Measurements from ENCODE around the gene DOCK11.

DOCK11 gene

DNA sequence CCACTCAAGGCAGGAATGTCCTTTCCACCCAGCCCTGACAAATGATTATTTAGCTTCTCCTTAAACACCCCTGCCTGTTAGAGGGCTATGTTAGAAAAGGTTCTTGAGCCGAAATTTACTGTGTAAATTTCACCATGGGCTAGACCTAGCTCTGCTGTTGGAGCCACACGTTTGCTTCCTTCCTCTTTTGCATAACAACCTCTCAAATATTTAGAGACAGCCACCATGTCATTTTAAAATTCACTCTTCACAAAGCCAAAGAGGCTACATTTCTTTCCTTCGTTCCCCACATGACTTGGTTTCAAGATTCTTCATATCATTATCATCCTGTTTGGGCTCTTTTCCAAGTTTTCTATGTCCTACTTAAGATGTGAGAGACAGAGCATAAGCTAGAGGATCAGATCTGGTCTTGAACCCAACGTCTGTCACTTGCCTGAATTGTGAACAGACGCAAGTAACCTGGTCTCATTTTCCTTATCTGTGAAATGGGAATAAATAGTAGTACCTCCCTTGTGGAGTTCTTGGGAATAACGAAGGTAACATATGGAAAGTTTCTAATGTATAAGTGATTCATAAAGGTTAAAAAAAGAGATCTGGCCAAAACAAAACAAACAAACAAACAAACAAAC is 6.7 kb downstream of the DOCK11 start:
- DNase-seq (ENCODE audit: low read depth) = no peak

DNA sequence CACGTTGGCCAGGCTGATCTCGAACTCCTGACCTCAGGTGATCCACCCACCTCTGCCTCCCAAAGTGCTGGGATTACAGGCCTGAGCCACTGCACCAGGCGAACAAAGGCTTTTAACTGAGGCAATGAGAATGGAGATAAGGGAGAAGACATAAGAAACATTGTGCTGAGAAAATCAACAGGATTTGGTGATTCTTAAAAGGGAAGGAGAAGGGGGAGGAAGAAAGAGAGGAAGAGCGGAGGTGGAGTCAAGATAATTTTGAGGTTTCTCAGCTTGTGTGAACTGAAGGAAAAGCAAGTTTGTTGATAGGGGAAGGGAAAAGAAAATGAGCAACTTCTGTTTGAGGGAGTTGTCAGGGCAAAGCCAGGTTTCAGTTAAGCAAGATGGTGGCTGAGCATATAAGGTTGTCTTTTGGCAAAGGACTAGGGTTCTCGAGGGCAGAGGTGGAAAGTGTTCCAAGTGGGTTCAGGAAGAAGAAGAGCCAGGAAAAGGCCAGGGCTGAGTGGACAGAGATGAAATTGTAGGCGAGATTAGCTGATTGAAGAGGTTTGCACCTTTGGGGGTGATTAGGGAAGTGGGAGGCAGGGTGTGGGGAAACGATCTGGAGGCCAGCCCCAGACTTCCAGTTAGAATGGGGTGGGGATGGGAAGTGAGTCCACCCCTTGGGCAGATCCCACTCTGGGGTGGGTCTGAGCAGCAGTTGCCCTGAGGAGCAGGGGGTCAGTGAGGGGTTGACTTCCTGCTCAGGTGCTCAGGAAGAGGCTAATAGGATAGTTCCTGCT is 7.8 kb downstream of the DOCK11 start:
- no peak for DNase-seq (ENCODE audit: low read depth)

DNA sequence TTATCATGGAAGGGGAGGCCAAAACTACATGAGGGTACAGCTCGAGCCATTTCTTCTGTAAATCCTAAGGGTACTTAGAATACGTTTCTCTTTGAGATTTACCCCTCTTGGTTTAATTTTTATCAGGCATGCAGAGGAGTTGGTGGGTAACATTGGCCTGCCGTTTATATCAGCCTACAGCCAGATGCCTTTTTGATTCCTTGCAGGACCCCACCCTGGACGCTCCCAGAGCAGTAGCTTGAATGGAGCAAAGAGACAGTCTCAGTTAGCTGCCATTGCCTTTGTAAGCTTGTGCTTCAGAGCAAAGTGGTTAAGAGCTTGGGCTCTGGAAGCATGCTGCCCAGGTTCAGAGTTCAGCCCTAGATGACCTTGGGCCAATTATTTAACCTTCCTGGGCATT is 9.0 kb downstream of the DOCK11 start:
- DNase-seq (ENCODE audit: low read depth) = no peak

DNA sequence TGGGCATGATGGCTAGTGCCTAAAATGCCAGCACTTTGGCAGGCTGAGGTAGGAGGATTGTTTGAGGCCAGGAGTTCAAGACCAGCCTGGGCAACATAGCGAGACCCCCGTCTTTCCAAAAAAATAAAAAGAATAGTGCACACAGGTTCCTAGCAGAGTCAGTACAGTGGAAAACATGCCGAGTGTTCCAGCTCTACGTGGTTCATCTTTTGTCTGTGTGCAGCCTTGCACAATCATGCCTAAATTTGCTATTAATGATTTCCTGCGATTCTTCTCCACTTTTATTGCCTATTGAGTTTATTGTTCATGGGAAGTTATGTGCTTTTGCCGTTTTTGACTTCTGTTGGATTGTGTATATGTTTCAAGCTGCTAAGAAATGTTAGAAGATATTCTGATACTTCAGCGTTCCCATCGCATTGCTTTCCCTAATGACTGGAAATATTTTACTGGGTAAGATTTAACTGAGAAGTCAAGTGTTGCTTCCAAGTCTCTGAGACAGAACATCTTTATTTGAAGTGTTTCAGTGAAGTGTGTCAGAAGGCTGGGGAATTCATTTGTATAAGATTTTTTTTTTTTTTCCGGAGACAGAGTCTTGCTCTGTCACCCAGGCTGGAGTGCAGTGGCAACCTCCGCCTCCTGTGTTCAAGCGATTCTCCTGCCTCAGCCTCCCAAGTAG is 11.3 kb downstream of the DOCK11 start:
- no peak for DNase-seq (ENCODE audit: low read depth)

DNA sequence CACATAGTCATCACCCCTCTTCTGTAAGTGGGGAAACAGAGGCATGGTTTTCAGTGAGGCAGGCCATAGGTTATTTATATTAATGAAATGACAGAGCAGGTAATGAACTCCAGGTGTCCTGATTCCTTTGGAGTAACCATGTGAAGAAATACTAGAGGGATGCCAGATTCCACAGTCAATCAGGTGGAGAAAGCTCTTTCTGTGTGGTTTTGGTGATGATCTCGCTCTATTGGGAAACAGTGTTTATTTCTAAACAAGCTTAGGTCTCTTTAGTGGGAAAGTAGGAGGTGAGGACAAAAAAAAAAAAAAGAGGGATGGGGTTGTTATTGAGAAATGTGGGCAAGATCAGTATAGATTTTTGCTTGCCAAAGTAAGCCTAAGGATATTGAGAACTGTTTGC is 12.2 kb downstream of the DOCK11 start:
- DNase-seq (ENCODE audit: low read depth) = no peak

GRCh38 chrX:118508221-118508620 is 12.6 kb downstream of the DOCK11 start:
- no peak for DNase-seq (ENCODE audit: low read depth)

- no peak for DNase-seq (ENCODE audit: low read depth)
Measured at GRCh38 chrX:118508635-118509034, 13.0 kb downstream of the DOCK11 start.

DNA sequence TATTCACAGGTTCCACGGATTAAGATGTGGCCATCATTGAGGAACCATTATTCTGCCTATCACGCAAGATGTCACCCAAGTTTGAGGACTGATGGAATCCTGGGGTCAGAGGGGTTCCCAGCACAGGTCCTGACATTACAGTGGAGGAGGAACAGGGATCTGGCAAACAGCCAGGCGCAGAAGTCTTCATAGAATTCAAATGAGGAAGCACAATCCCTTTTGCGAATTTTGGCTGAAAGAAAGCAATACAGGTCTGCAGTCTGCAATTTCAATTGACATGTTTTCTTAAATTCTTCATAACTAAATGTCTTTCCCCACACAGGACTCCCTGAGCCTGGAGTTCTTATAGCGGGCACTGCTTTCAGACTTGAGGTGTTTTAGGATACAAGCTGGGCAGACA is 14.5 kb downstream of the DOCK11 start:
- no peak for DNase-seq (ENCODE audit: low read depth)

DNA sequence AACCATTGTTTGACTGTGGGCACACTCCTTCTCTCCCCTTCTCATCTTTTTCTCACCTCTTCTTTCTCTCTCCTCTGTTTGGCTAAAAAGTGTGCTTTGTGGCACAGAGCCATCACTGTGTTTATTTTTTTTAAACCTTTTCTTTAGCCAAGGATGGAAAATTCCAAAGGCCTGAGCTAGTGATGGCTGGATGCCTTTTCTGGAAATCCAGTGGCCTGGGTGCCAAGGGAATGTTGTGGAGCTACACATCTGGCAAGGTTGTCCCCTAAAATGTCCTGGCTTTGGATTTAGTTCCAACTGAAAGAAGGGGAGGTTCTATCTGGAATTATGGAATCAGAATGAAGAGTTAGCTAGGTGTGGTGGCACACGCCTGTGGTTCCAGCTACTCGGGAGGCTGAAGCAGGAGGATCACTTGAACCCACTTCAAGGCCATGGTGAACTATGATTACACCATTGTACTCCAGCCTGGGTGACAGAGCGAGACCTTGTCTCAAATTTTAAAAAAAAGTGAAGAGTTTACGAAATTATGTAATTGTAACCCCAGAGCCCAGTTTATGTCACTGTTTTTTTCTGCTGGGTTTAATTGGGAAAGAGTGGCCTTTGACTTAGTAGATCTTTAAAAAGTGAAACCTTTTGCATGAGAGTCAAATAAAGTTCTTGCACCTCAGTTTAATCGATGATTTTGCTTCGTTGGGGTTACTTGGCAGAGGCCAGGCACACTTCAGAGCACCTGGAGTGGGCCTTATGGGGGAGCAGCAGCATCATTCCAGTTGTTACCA is 17.7 kb downstream of the DOCK11 start:
- no peak for DNase-seq (ENCODE audit: low read depth)

GRCh38 chrX:118519411-118520215 is 24.0 kb downstream of the DOCK11 start:
- no peak for DNase-seq (ENCODE audit: low read depth)

- no peak for DNase-seq (ENCODE audit: low read depth)
Measured at GRCh38 chrX:118520216-118521206, 24.9 kb downstream of the DOCK11 start.

DNA sequence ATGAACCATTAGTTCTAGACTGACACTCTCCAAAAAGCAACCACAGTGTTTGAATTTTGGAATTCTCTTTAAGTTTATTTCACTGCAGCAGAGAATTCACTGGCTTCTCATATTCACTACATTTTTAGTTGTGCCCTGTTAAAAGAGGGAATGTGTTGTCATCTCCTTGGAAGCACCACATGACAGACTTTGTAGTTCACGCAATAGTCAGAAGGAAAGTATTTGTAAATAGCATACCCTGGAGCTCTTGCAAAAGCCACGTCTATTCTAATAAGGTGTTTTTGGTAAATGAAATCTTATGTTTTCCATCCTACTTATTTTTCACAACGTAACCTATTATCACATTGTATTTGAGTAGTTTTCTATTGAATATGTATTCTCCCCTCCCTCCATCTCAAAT is 25.8 kb downstream of the DOCK11 start:
- no peak for DNase-seq (ENCODE audit: low read depth)

- DNase-seq (ENCODE audit: low read depth) = no peak
Measured at GRCh38 chrX:118522230-118522926, 26.8 kb downstream of the DOCK11 start.

GRCh38 chrX:118523920-118524319 is 28.3 kb downstream of the DOCK11 start:
- DNase-seq (ENCODE audit: low read depth) = peak; percentile 22

DNA sequence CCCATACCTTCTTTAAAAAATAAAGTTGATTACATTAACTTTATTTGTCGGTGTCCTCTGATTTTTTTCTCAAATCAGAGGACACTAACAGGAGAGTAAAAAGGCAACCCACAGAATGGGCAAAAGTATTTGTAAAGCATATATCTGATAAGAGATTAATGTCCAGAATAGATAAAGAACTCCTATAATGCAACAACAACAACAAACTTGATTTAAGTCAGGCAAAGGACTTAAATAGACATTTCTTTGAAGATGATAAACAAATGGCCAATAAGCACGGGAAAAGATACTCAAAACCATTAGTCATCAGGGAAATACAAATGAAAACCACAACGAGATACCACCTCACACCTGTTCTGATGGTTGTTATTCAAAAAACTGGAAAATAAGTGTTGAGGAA is 28.7 kb downstream of the DOCK11 start:
- DNase-seq (ENCODE audit: low read depth) = no peak

DNA sequence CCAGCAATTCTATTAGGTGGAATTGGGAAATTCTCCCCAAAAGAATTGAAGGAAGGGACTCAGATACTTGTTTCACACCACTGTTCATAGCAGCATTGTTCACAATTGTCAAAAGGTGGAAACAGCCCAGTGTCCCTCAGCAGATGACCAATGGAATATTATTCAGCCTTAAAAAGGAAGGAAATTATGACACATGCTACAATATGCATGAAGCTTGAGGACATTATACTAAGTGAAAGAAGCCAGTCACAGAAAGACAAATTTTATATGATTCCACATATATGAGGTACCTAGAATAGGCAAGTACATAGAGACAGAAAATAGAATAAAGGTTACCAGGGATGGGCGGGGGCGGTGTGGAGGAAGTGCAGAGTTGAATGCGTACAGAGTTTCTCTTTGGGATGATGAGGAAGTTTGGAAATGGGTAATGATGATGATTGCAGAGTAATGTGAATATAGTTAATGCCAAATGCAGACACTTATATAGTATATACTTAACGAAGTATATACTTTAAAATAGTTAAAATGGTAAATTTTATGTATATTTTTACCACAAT is 29.6 kb downstream of the DOCK11 start:
- DNase-seq (ENCODE audit: low read depth) = no peak

DNA sequence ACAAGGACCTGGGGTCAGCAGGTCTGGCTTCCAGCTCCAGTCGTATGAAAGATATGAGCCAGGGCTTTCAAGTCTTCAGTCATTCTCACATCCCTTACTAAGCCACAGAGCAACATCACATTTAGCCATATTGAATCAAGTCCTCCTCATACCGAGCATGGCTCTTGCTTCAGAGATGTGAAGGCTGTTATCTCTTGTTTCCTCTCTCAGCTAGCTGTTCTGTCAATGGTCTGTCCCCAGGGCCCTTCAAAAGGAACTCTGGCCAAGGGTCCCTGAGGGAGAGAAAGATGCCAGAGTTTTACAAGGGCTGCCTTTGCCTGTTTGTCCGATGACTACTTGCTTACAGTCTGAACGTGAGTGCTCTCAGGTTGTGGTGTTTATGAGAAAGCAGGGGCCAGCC is 30.5 kb downstream of the DOCK11 start:
- DNase-seq (ENCODE audit: low read depth) = no peak

DNA sequence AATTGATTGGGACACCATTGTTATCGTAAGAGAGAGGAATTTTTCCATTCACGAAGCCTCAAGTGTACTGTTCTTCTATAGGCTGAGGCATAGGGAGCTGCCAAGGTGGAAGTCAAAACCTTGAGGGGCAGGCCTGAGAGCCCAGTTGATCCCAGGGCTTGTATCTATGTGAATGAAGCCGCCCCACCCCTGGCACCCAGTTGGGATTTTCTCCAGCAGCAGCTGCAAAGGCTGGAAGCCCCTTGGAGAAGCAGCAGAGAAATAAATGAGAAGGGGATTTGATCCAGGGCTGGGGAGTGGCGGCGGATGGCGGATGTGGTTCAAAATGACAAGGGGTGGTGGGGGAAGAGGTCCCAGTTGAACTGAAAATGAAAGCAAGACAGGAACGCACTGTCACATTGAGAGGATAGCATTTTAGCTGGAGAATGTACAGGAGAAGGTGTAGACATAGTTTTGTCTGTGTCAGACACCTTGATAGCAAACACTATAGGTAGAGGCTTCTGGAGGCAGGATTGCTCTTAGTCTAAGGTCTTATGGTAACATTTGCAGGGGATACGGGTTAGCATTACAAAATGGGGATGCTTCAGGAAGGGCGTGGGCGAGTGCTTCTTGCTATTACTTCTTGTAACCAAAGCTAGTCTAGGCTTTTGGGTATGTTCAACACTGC is 32.6 kb downstream of the DOCK11 start:
- DNase-seq (ENCODE audit: low read depth) = peak; percentile 20

All from activated T-helper 1 cell treated with Interleukin-2 at 50 U/mL for 16 hours (primary cell).